Measurements from ENCODE around the gene LILRA5. TPM values are rescaled to one million over a fixed set of nuclear protein-coding genes. Genes with fewer than 3 reads are reported as not detected.

LILRA5 gene
- total and polyA plus RNA-seq, 10 of the 15 experiments (the other 5 are each of a cell fraction or from before 2014, with no cell fraction given), result 0.05 to 1.2 (median 0.36) TPM; not detected in 4

DNA sequence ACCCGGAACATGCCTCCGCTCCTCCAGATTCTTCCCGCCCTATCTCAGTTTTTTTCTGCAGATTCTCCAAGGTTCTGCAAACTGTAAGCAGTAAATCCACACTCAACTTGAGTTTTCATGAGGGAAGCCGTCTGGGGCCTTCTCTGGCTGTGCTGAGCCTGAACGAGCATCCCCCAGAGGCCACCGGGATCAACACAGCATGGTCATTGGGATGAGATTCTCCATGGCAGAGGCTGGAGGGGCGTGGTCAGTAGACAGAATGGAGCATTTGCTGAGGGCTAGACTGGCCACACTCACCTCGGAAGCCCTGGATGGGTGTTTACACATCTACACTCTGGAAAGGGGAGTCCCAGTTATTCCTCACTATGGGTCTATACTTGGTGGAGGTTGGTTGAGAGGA, 28.3 kb upstream of the LILRA5 start:
- in situ Hi-C loops (cut with MboI), result no loop called here
- no peak for FAIRE-seq
- POLR2A ChIA-PET, result interaction anchor here (1.0 kb wide), 1 partner anchor 12 kb away, joined by 5 read pairs; no protein-coding TSS in a partner anchor
- ATAC-seq, result no peak
- no peak overlapping the region for H3K9ac ChIP-seq (ENCODE audit: control insufficient read depth, insufficient read depth, low read length)
- BruUV-seq (replicated peaks), result no TSS peak
- SMC1A ChIA-PET (ENCODE audit: uncharacterized antibody, unreplicated experiment), result interaction anchor here (0.8 to 0.9 kb wide), 2 partner anchors 15 to 16 kb away, joined by 3 to 5 read pairs; no protein-coding TSS in a partner anchor
- H3K27ac ChIP-seq (ENCODE audit: control insufficient read depth, insufficient read depth), result no peak overlapping the region
- no peaks in the 10 kb centered on the region for H4K20me1 ChIP-seq (ENCODE audit: control insufficient read depth, insufficient read depth)
- CTCF ChIA-PET, result interaction anchor here (0.7 to 1.3 kb wide), 4 partner anchors 17 to 50 kb away, joined by 3 to 6 read pairs (median 3); no protein-coding TSS in a partner anchor
- H3K4me2 ChIP-seq (ENCODE audit: control insufficient read depth, insufficient read depth), result no peak overlapping the region
- 0 out of 4 replicates have a peak, but pooled peaks cover 0 to 2% of the 10 kb centered on the region in 2 experiments for H3K27me3 ChIP-seq (replicated peaks in 1 of 2; ENCODE audit: control insufficient read depth in 2 of 2, insufficient read depth in 2 of 2, low read length in 1 of 2)
- TF ChIP-seq TCF7 (IDR thresholded peaks at IDR 0.05; ENCODE audit: borderline replicate concordance) (no peak), RUNX3 (IDR thresholded peaks at IDR 0.05; ENCODE audit: low read length) (no peak), RAD51 (IDR thresholded peaks at IDR 0.05) (no peak), TAF1 (IDR thresholded peaks at IDR 0.05; ENCODE audit: borderline replicate concordance, low read depth, low read length) (no peak), CHD1 (IDR thresholded peaks at IDR 0.05; ENCODE audit: low read depth, low read length) (no peak), HSF1 (IDR thresholded peaks at IDR 0.05; ENCODE audit: low read depth, low read length) (no peak), NFYB (IDR thresholded peaks at IDR 0.05; ENCODE audit: insufficient read depth, low read depth, low read length) (no peak), CREB1 (IDR thresholded peaks at IDR 0.05; ENCODE audit: low read depth) (no peak), IKZF1 (conservative IDR thresholded peaks at IDR 0.05) (no peak)
- H2AFZ ChIP-seq (ENCODE audit: control insufficient read depth, low read depth, low read length), result no peak overlapping the region
- H3K36me3 ChIP-seq (ENCODE audit: control insufficient read depth in 2 of 2, insufficient read depth in 2 of 2, low read length in 1 of 2), result no peaks in the 10 kb centered on the region
- no peaks in the 10 kb centered on the region for H3K79me2 ChIP-seq (ENCODE audit: control insufficient read depth, insufficient read depth, low read length)
- RAD21 ChIA-PET (ENCODE audit: unreplicated experiment), result no interaction called here
- no peak overlapping the region for H3K4me3 ChIP-seq
- H3K9me3 ChIP-seq (replicated peaks; ENCODE audit: control insufficient read depth, insufficient read depth, low read length), result no peaks in the 10 kb centered on the region
- intact Hi-C loops (cut with micrococcal nuclease; ENCODE audit: unreplicated experiment), result no loop called here
- WGBS (ENCODE audit: insufficient coverage, insufficient replicate concordance, low lambda C conversion rate, missing lambda C conversion rate), result 53% methylated on average over 8 of the region's 8 CpGs
- no peak for DNase-seq (ENCODE audit: low read depth, low spot score)
- H3K4me1 ChIP-seq (ENCODE audit: control insufficient read depth, insufficient read depth, low read length), result peaks cover 4% of the 10 kb centered on the region
